Measurements from ENCODE around the gene PCDHA4. TPM values are rescaled to one million over a fixed set of nuclear protein-coding genes. Genes with fewer than 3 reads are reported as not detected.

The PCDHA4 gene
- under 1 TPM; 0.78 to 0.81 TPM for total RNA-seq

GRCh38 chr5:140806834-140807775 lies at the start of gene PCDHA4:
Gene PCDHA4, plus strand, starts transcription at chr5:140807068.
- Histone ChIP-seq H3K27ac (no peak within 1 kb of the TSS), H3K4me3 (peak within 1 kb of the TSS; percentile 63), H3K9me3 (peaks cover 4% of the 10 kb centered on the region), H3K36me3 (no peaks in the 10 kb centered on the region), H3K4me1 (ENCODE audit: control insufficient read depth in 1 of 2, low read depth in 2 of 2) (no peaks in the 10 kb centered on the region), H3K27me3 (replicated peaks; ENCODE audit: insufficient read depth) (no peaks in the 10 kb centered on the region)
- DNase-seq (ENCODE audit: low spot score) (no peak), ATAC-seq (ENCODE audit: insufficient number of reproducible peaks, low FRiP score, low read depth) (no peak)
- TF ChIP-seq CTCF (IDR thresholded peaks at IDR 0.05), result peak; percentile 14

- Histone ChIP-seq H3K9me3 (peaks cover 86% of the 10 kb centered on the region), H3K27ac (no peak overlapping the region), H3K4me3 (no peak overlapping the region), H3K27me3 (replicated peaks; ENCODE audit: insufficient read depth) (no peaks in the 10 kb centered on the region), H3K4me1 (ENCODE audit: control insufficient read depth in 1 of 2, low read depth in 2 of 2) (no peaks in the 10 kb centered on the region), H3K36me3 (no peaks in the 10 kb centered on the region)
- ATAC-seq (ENCODE audit: insufficient number of reproducible peaks, low FRiP score, low read depth) (no peak), DNase-seq (ENCODE audit: low spot score) (no peak)
- no peak for TF ChIP-seq CTCF (IDR thresholded peaks at IDR 0.05)
These were observed 42.5 kb upstream of the PCDHA4 start for GRCh38 chr5:140764177-140764973.

- Histone ChIP-seq H3K4me1 (ENCODE audit: control insufficient read depth in 1 of 2, low read depth in 2 of 2) (no peaks in the 10 kb centered on the region), H3K27ac (no peak overlapping the region), H3K36me3 (no peaks in the 10 kb centered on the region), H3K27me3 (replicated peaks; ENCODE audit: insufficient read depth) (no peaks in the 10 kb centered on the region), H3K4me3 (no peak overlapping the region), H3K9me3 (peaks cover 87% of the 10 kb centered on the region)
- DNase-seq (ENCODE audit: low spot score) (no peak), ATAC-seq (ENCODE audit: insufficient number of reproducible peaks, low FRiP score, low read depth) (no peak)
- TF ChIP-seq CTCF (IDR thresholded peaks at IDR 0.05), result no peak
These were observed 39.4 kb upstream of the PCDHA4 start for GRCh38 chr5:140767444-140767843.

GRCh38 chr5:140780512-140780911 lies 26.4 kb upstream of the PCDHA4 start:
- H3K27ac ChIP-seq, result no peak overlapping the region
- no peaks in the 10 kb centered on the region for H3K4me1 ChIP-seq (ENCODE audit: control insufficient read depth in 1 of 2, low read depth in 2 of 2)
- ATAC-seq (ENCODE audit: insufficient number of reproducible peaks, low FRiP score, low read depth) (no peak), DNase-seq (ENCODE audit: low spot score) (no peak)
- no peak overlapping the region for H3K4me3 ChIP-seq
- H3K36me3 ChIP-seq, result no peaks in the 10 kb centered on the region
- H3K9me3 ChIP-seq, result peaks cover 15% of the 10 kb centered on the region
- H3K27me3 ChIP-seq (replicated peaks; ENCODE audit: insufficient read depth), result no peaks in the 10 kb centered on the region
- no peak for TF ChIP-seq CTCF (IDR thresholded peaks at IDR 0.05)
